PC-3 (cell line): ENCODE results near the gene NOS1.

Experiments used
- EZH2 ChIP-seq: fragments of 300-600 bp; sonication (generic); IDR thresholded peaks from one replicate; pipeline ENCODE4 v1.6.1; 2017; ENCODE audit warnings: antibody characterized with exemption, mild to moderate bottlenecking, low read length; ENCODE audit not compliant: unreplicated experiment
- TF ChIP-seq, protein P1 (sequence below): fragments of 300-600 bp; sonication (generic); conservative IDR thresholded peaks from 2 replicates; pipeline ENCODE4 v1.5.1; 2017; ENCODE audit warnings: antibody characterized with exemption, low read depth, mild to moderate bottlenecking, low read length

- TF ChIP-seq, protein P1, sequence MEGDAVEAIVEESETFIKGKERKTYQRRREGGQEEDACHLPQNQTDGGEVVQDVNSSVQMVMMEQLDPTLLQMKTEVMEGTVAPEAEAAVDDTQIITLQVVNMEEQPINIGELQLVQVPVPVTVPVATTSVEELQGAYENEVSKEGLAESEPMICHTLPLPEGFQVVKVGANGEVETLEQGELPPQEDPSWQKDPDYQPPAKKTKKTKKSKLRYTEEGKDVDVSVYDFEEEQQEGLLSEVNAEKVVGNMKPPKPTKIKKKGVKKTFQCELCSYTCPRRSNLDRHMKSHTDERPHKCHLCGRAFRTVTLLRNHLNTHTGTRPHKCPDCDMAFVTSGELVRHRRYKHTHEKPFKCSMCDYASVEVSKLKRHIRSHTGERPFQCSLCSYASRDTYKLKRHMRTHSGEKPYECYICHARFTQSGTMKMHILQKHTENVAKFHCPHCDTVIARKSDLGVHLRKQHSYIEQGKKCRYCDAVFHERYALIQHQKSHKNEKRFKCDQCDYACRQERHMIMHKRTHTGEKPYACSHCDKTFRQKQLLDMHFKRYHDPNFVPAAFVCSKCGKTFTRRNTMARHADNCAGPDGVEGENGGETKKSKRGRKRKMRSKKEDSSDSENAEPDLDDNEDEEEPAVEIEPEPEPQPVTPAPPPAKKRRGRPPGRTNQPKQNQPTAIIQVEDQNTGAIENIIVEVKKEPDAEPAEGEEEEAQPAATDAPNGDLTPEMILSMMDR: no peak
- no peak for TF ChIP-seq EZH2
These were observed 199.8 kb downstream of the NOS1 start for GRCh38 chr12:117161460-117162166.
